C4-2B (cell line): ENCODE results near the gene SPACA7.

Source experiments
- CTCF ChIP-seq: fragments of 450-650 bp; conservative IDR thresholded peaks from 2 replicates; pipeline ENCODE4 v1.5.1; 2017; ENCODE audit warnings: mild to moderate bottlenecking
- ZFX ChIP-seq: fragments of 450-650 bp; IDR thresholded peaks from 2 replicates; pipeline ENCODE4 v1.6.1; 2017

- no peak for TF ChIP-seq CTCF
- no peak for TF ChIP-seq ZFX
Measured at GRCh38 chr13:112457081-112457480, 80.9 kb downstream of the SPACA7 start.
